Measurements from ENCODE around the gene BSN. TPM values are rescaled to one million over a fixed set of nuclear protein-coding genes. Genes with fewer than 3 reads are reported as not detected.

The BSN gene
- total RNA-seq, 3 donors from 2014 or later, result 0.17 to 1.2 (median 0.36) TPM

DNA sequence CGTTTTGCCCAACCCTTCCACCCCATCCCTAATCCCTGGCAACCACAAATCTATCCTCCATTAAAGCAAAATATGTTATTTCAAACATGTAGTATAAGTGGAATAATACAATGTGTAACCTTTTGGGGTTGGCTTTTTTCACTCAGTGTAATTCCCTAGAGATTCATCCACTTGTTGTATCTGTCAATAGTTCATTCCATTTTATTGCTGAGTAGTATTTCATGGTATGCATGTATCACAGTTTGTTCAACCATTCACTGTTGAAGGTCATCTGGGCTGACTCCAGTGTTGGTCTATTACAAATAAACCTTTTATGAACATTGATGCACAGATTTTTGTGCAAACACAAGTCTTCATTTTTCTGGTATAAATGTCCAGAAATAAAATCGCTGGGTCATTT is 38.8 kb downstream of the BSN start:
- Histone ChIP-seq H3K4me3 (no peak overlapping the region), H3K4me1 (ENCODE audit: low read depth) (no peaks in the 10 kb centered on the region), H3K9me3 (no peaks in the 10 kb centered on the region), H3K36me3 (ENCODE audit: low read depth) (no peaks in the 10 kb centered on the region)
- TF ChIP-seq, protein P1, sequence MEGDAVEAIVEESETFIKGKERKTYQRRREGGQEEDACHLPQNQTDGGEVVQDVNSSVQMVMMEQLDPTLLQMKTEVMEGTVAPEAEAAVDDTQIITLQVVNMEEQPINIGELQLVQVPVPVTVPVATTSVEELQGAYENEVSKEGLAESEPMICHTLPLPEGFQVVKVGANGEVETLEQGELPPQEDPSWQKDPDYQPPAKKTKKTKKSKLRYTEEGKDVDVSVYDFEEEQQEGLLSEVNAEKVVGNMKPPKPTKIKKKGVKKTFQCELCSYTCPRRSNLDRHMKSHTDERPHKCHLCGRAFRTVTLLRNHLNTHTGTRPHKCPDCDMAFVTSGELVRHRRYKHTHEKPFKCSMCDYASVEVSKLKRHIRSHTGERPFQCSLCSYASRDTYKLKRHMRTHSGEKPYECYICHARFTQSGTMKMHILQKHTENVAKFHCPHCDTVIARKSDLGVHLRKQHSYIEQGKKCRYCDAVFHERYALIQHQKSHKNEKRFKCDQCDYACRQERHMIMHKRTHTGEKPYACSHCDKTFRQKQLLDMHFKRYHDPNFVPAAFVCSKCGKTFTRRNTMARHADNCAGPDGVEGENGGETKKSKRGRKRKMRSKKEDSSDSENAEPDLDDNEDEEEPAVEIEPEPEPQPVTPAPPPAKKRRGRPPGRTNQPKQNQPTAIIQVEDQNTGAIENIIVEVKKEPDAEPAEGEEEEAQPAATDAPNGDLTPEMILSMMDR (IDR thresholded peaks at IDR 0.05), result no peak
- intact Hi-C loops (cut with DNase I, micrococcal nuclease), result no loop called here
- ATAC-seq (no peak), DNase-seq (no peak)

- DNase-seq (no peak), ATAC-seq (no peak)
- no peak overlapping the region for H3K4me3 ChIP-seq
- no peaks in the 10 kb centered on the region for H3K36me3 ChIP-seq (ENCODE audit: low read depth)
- TF ChIP-seq, protein P1 (IDR thresholded peaks at IDR 0.05), result no peak
- H3K4me1 ChIP-seq (ENCODE audit: low read depth), result no peaks in the 10 kb centered on the region
- H3K9me3 ChIP-seq, result no peaks in the 10 kb centered on the region
- intact Hi-C loops (cut with DNase I, micrococcal nuclease), result no loop called here
Measured at GRCh38 chr3:49600781-49601180, 46.5 kb downstream of the BSN start.

DNA sequence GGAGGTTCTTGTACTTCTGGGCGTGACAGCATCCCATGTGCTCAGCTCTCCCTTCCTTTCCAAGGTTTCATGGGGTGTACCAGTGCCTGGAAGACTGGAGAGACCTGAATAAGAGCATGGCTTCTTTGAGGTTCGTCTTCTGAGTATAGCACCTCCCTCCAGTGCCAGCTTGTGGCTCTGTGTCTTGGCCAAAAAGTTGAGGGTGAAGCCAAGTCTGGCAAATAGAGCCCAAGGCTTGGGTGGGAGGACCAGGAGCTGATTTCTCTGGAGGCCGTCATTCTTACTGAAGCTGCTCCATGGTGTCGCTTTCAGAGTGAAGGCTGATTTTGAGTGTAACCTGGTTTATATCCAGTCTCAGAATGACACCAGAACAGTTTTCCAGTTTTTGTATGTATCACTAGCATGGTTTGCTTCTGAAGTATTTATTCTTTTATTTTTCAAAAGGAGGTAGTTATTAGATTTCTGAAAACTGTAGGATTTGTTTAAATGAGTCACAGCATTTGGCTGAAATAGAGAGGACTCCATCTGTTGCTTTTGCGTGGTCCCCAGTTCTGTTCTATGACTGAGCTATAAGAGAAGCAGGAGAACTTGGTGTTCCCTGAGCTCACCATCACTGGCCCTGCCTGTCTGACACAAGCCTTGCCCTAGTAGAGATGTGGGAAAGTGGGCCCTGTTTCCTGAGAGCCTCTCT is 47.2 kb downstream of the BSN start:
- TF ChIP-seq, protein P1 (IDR thresholded peaks at IDR 0.05), result no peak
- intact Hi-C loops (cut with DNase I, micrococcal nuclease), result no loop called here
- Histone ChIP-seq H3K4me1 (ENCODE audit: low read depth) (no peaks in the 10 kb centered on the region), H3K4me3 (no peak overlapping the region), H3K36me3 (ENCODE audit: low read depth) (no peaks in the 10 kb centered on the region), H3K9me3 (no peaks in the 10 kb centered on the region)
- DNase-seq (no peak), ATAC-seq (no peak)

DNA sequence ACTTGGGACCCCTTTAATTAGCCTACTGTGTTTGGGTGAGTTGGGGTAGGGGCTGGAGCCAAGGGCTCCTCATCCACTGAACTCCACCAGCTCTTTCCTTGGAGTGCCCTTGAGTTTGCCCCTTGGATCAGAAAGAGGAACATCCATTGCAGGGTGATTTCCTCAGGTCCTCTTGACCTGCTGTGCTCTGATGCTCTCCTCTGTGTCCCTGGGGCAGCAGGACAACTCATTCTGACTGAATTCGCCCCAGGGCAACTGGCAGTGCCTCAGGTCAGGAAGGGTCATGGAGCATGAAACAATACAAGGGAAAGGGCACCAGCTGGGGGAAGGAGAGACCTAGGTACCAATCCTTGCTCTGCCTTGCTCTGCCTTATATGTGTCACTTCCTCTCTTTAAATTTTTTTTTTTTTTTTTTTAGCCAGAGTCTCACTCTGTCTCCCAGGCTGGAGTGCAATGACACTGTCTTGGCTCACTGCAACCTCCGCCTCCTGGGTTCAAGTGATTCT is 47.8 kb downstream of the BSN start:
- Histone ChIP-seq H3K36me3 (ENCODE audit: low read depth) (no peaks in the 10 kb centered on the region), H3K9me3 (no peaks in the 10 kb centered on the region), H3K4me3 (no peak overlapping the region), H3K4me1 (ENCODE audit: low read depth) (no peaks in the 10 kb centered on the region)
- intact Hi-C loops (cut with DNase I, micrococcal nuclease), result no loop called here
- DNase-seq (no peak), ATAC-seq (no peak)
- TF ChIP-seq, protein P1 (IDR thresholded peaks at IDR 0.05), result no peak

DNA sequence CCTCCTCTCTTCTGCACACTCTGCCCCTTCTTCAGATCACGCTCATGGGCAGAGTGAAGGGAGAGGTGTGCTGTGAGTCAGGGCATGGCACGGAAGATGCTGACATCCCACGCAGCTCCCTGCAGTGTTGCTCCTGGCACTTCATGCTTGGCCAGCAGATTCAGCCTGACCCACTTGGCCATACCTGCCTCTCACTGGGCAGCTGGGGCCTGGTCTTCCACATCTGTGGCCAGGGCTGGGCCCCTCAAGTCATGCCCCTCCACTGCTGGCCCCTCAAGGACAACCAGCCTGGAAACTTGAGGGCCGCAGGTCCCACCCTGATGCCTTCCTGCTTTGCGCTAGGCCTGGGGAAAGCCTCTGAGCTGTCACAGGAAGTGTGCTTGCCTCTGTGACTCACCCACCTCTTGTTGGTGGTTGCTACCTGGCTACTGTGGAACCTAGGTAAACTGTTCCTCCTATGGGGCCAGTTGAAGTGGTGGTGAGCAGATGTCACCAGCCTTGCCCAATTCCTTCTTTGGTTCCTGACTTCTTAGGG is 48.7 kb downstream of the BSN start:
- intact Hi-C loops (cut with DNase I, micrococcal nuclease), result no loop called here
- H3K9me3 ChIP-seq, result no peaks in the 10 kb centered on the region
- DNase-seq (no peak), ATAC-seq (peak; percentile 80)
- no peak overlapping the region for H3K4me3 ChIP-seq
- no peaks in the 10 kb centered on the region for H3K36me3 ChIP-seq (ENCODE audit: low read depth)
- H3K4me1 ChIP-seq (ENCODE audit: low read depth), result no peaks in the 10 kb centered on the region
- TF ChIP-seq, protein P1 (IDR thresholded peaks at IDR 0.05), result no peak
